Neural crest cell (in vitro differentiated cells): ENCODE data around the gene ITPR1. TPM values are rescaled to one million over a fixed set of nuclear protein-coding genes. Genes with fewer than 3 reads are reported as not detected.

Experiments used
- DNase-seq: peaks from one replicate; pipeline ENCODE4 v3.0.0; 2021; ENCODE audit warnings: low read depth, mixed read lengths, low spot score
- H3K27ac Mint-ChIP-seq: one replicate; pipeline ENCODE4 v1.8.0; 2021; ENCODE audit warnings: mild to moderate bottlenecking, mixed read lengths; ENCODE audit not compliant: unreplicated experiment
- H3K27me3 Mint-ChIP-seq: 2 replicates; pipeline ENCODE4 v1.8.0; 2021; ENCODE audit warnings: low read depth, mild to moderate bottlenecking, mixed read lengths
- H3K36me3 Mint-ChIP-seq: 2 replicates; pipeline ENCODE4 v1.8.0; 2021; ENCODE audit warnings: low read depth, mild to moderate bottlenecking, mixed read lengths
- H3K4me1 Mint-ChIP-seq: 2 replicates; pipeline ENCODE4 v1.8.0; 2021; ENCODE audit warnings: mixed read lengths
- H3K4me3 Mint-ChIP-seq: one replicate; pipeline ENCODE4 v1.8.0; 2021; ENCODE audit warnings: mild to moderate bottlenecking, mixed read lengths
- H3K9me3 Mint-ChIP-seq: 2 replicates; pipeline ENCODE4 v1.8.0; 2021; ENCODE audit warnings: mixed read lengths
- CTCF ChIP-seq: fragments of 200-600 bp; sonication (generic); conservative IDR thresholded peaks from 2 replicates; pipeline ENCODE4 v1.5.0; 2021; ENCODE audit warnings: antibody characterized with exemption, mild to moderate bottlenecking
- total RNA-seq: library from RNA; stranded (reverse); gene quantifications from 2 replicates; pipeline ENCODE4 v1.2.1, GENCODE V29; 2021

The ITPR1 gene
- total RNA-seq, 1 donor from 2014 or later, result 4.8 TPM

GRCh38 chr3:4724051-4724629, 231.0 kb downstream of the ITPR1 start:
- Mint-ChIP-seq H3K27ac (no peak overlapping the region), H3K36me3 (no peaks in the 10 kb centered on the region), H3K4me1 (peaks cover 4% of the 10 kb centered on the region), H3K27me3 (peaks cover 2% of the 10 kb centered on the region), H3K9me3 (no peaks in the 10 kb centered on the region), H3K4me3 (no peak overlapping the region)
- no peak for DNase-seq
- TF ChIP-seq CTCF, result no peak

GRCh38 chr3:4726549-4726948, 233.4 kb downstream of the ITPR1 start:
- Mint-ChIP-seq H3K36me3 (no peaks in the 10 kb centered on the region), H3K9me3 (no peaks in the 10 kb centered on the region), H3K27ac (no peak overlapping the region), H3K27me3 (peaks cover 4% of the 10 kb centered on the region), H3K4me3 (no peak overlapping the region), H3K4me1 (peaks cover 14% of the 10 kb centered on the region)
- no peak for TF ChIP-seq CTCF
- no peak for DNase-seq

DNA sequence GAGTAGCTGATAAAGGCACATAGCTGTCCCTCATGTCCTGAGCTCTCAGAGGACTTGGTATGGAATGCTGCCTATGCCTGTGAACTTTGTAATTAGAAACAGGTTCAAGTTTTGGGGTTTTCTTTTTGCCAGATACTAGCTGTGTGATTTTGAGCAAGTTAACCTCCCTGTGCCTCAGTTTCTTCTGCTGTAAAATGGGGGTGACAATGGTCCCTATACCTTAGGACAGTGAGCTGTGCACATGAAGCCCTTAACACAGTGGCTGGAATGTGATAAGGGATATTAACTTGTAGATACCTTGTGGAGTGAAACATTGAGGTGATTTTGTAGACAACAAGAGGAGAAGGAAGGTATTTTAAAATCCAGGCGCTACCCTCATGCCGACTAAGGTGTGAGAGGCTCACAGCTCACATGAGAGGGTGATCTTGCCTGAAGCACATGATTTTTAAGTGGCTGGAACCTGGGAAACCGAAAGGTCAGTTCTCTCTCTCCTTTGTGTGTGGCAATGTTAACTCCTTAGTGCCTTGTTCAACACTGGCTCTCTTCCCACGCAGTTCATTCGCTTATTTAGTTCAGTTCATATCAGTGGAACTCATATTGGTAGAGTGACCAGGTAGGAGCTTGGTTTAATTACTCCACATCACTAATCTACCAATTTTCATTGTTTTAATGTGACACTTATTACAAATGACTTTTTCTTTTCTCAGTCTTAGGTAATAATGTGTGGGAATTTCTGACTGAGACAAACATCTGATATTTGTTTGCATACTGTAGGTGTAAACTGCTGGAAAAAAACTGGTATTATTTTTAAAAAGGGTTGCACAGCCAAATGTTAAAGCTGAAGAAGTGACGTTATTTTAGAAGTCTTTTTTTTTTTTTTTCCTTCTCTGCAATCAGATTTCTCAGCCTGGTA, 236.2 kb downstream of the ITPR1 start:
- DNase-seq, result no peak
- Mint-ChIP-seq H3K27ac (no peak overlapping the region), H3K4me1 (peaks cover 35% of the 10 kb centered on the region), H3K36me3 (no peaks in the 10 kb centered on the region), H3K27me3 (peaks cover 12% of the 10 kb centered on the region), H3K4me3 (no peak overlapping the region), H3K9me3 (no peaks in the 10 kb centered on the region)
- TF ChIP-seq CTCF, result no peak

GRCh38 chr3:4730719-4731118, 237.6 kb downstream of the ITPR1 start:
- no peaks in the 10 kb centered on the region for H3K36me3 Mint-ChIP-seq
- H3K27ac Mint-ChIP-seq, result no peak overlapping the region
- peaks cover 12% of the 10 kb centered on the region for H3K27me3 Mint-ChIP-seq
- peaks cover 35% of the 10 kb centered on the region for H3K4me1 Mint-ChIP-seq
- H3K4me3 Mint-ChIP-seq, result no peak overlapping the region
- TF ChIP-seq CTCF, result no peak
- DNase-seq, result no peak
- H3K9me3 Mint-ChIP-seq, result no peaks in the 10 kb centered on the region

DNA sequence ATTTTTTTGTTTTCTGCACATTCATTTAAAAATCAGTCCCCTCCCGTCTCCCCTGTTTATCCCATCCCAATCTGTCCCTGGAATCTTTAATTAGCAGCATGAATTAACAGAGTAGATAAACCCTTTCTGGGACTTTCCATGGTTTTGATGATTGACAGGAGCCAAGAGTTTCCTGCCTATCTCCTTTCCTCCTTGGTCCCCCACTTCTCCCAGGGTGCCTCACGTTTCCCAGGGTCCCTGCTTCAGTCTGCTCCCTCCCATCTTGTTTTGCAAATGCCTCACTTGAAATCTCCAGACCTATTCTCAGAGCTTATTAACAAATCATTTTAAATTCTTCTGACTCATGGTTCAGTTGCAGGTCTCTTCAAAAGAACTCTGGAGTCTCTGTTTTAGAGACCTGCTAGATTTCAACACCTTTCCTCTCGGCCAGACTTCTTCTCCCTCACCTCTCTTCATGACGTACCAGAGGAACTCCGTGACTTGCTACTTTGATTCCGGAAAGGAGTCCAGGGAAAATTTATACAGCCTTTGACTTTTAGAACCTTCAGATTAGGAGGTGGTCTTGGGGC, 238.5 kb downstream of the ITPR1 start:
- Mint-ChIP-seq H3K4me3 (no peak overlapping the region), H3K9me3 (no peaks in the 10 kb centered on the region), H3K27me3 (peaks cover 12% of the 10 kb centered on the region), H3K27ac (no peak overlapping the region), H3K36me3 (no peaks in the 10 kb centered on the region), H3K4me1 (peaks cover 35% of the 10 kb centered on the region)
- TF ChIP-seq CTCF, result no peak
- no peak for DNase-seq
